HepG2 (cell line): ENCODE results near the gene PPM1M. TPM values are rescaled to one million over a fixed set of nuclear protein-coding genes. Genes with fewer than 3 reads are reported as not detected.
A peak's percentile ranks its signal among the peaks of the same experiment; 100 is the strongest.

Source experiments
- FOSL2 ChIP-seq: sonication (generic); formaldehyde crosslinking; IDR thresholded peaks from 2 replicates; pipeline ENCODE4 v1.4.0; 2020; ENCODE audit warnings: missing genetic modification reagents
- HES4 ChIP-seq: sonication (generic); formaldehyde crosslinking; IDR thresholded peaks from 2 replicates; pipeline ENCODE4 v1.9.0; 2021; ENCODE audit warnings: mild to moderate bottlenecking, missing genetic modification reagents, borderline replicate concordance
- HOXA3 ChIP-seq: sonication (generic); formaldehyde crosslinking; IDR thresholded peaks from 2 replicates; pipeline ENCODE4 v1.5.0; 2020; ENCODE audit warnings: missing genetic modification reagents
- MBD4 ChIP-seq: IDR thresholded peaks from 2 replicates; pipeline ENCODE4 v1.6.1; 2012; ENCODE audit warnings: low read length, inconsistent platforms, borderline replicate concordance
- MED8 ChIP-seq: sonication (generic); formaldehyde crosslinking; IDR thresholded peaks from 2 replicates; pipeline ENCODE4 v1.8.1; 2023; ENCODE audit warnings: mild to moderate bottlenecking, missing genetic modification reagents; ENCODE audit not compliant: insufficient replicate concordance
- MTA1 ChIP-seq: sonication (generic); formaldehyde crosslinking; IDR thresholded peaks from 2 replicates; pipeline ENCODE4 v1.4.0; 2020; ENCODE audit warnings: missing genetic modification reagents, mild to moderate bottlenecking, borderline replicate concordance
- MTA3 ChIP-seq: sonication (generic); formaldehyde crosslinking; IDR thresholded peaks from 2 replicates; pipeline ENCODE4 v1.4.0; 2020; ENCODE audit warnings: missing genetic modification reagents
- SNAPC2 ChIP-seq: sonication (generic); formaldehyde crosslinking; IDR thresholded peaks from 2 replicates; pipeline ENCODE4 v1.8.1; 2022; ENCODE audit warnings: mild to moderate bottlenecking, missing genetic modification reagents
- ZBTB42 ChIP-seq: sonication (generic); formaldehyde crosslinking; IDR thresholded peaks from 2 replicates; pipeline ENCODE4 v1.5.0; 2020; ENCODE audit warnings: mild to moderate bottlenecking, missing genetic modification reagents
- ZNF251 ChIP-seq: sonication (generic); formaldehyde crosslinking; IDR thresholded peaks from 2 replicates; pipeline ENCODE4 v1.9.0; 2021; ENCODE audit warnings: mild to moderate bottlenecking, missing genetic modification reagents
- ZNF552 ChIP-seq: sonication (generic); formaldehyde crosslinking; IDR thresholded peaks from 2 replicates; pipeline ENCODE4 v1.9.0; 2022; ENCODE audit warnings: missing genetic modification reagents, mild to moderate bottlenecking, borderline replicate concordance
- ZNF678 ChIP-seq: sonication (generic); formaldehyde crosslinking; IDR thresholded peaks from 2 replicates; pipeline ENCODE4 v1.4.0; 2020; ENCODE audit warnings: mild to moderate bottlenecking, missing genetic modification reagents
- ZNF709 ChIP-seq: sonication (generic); formaldehyde crosslinking; IDR thresholded peaks from 2 replicates; pipeline ENCODE4 v1.5.0; 2020; ENCODE audit warnings: mild to moderate bottlenecking, missing genetic modification reagents
- polyA plus RNA-seq, 8 experiments: library from polyadenylated mRNA; depleted of rRNA in 3 of 8; stranded (reverse) in 7 of 8; unstranded in 1 of 8; fragments of >200 nt; fragmentation: Illumina TruSeq in 4 of 8; extraction: Trizol in 4 of 8; gene quantifications; 2 replicates each; pipeline versions ENCODE4 v1.2.1 to v1.2.3, GENCODE V29; 2011 to 2016; ENCODE audit warnings: low read depth in 4 of 8, missing spikeins in 1 of 8, mixed read lengths in 1 of 8; ENCODE audit not compliant: insufficient read depth in 1 of 8
- total RNA-seq, 5 experiments: library from RNA; depleted of rRNA; stranded (reverse); fragments of >200 nt; fragmentation: Illumina TruSeq; extraction: Trizol; gene quantifications; 2 replicates each; pipeline ENCODE4 v1.2.3, GENCODE V29; 2016; ENCODE audit warnings: low read depth in 1 of 5
- TF ChIP-seq, protein P1 (sequence below): sonication (generic); formaldehyde crosslinking; IDR thresholded peaks from 2 replicates; pipeline ENCODE4 v1.8.0; 2022; ENCODE audit warnings: mild to moderate bottlenecking, missing genetic modification reagents, moderate library complexity
- TF ChIP-seq, protein P2 (sequence below): sonication (generic); formaldehyde crosslinking; IDR thresholded peaks from 2 replicates; pipeline ENCODE4 v1.5.1; 2020; ENCODE audit warnings: mild to moderate bottlenecking, moderate library complexity, missing genetic modification reagents
- TF ChIP-seq, protein P3 (sequence below): sonication (generic); formaldehyde crosslinking; IDR thresholded peaks from 2 replicates; pipeline ENCODE4 v1.5.1; 2020; ENCODE audit warnings: mild to moderate bottlenecking, missing genetic modification reagents
- TF ChIP-seq, protein P4 (sequence below): sonication (generic); formaldehyde crosslinking; IDR thresholded peaks from 2 replicates; pipeline ENCODE4 v1.4.0; 2020; ENCODE audit warnings: mild to moderate bottlenecking, missing genetic modification reagents
- TF ChIP-seq, protein P5 (sequence below): sonication (generic); formaldehyde crosslinking; IDR thresholded peaks from 2 replicates; pipeline ENCODE4 v1.8.0; 2023; ENCODE audit warnings: mild to moderate bottlenecking, missing genetic modification reagents

Gene PPM1M
- total and polyA plus RNA-seq, 2 of the 13 experiments (the other 11 are each of a cell fraction or from before 2014, with no cell fraction given): 2.5 to 5.9 TPM

DNA sequence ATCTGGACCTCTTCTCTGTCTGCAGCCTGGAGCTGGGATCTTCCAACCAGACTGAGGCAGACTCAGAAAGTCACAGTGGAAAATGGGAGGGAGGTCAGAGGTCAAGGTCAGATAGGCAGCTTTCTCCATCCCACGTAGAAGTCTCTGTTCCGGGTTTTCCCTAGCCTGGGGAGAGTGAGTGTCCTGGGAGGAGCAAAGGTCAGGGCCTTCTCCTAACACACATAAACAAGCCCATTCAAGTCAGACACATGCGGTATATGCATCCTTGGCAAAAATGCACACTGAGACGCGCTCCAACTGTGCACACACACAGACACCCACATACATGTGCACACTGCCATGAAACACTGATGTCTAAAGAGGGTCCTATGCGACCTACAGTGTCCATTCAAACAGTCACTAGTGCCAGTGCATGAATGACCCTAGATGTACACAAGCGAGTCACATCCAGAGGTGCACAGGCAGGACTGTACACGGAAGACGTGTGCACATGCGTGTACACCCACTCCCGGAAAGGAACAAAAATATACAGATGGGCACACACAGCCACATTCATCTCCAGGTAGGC is 7.3 kb upstream of the PPM1M start (continued):
- TF ChIP-seq MBD4 (no peak), MTA1 (no peak), HES4 (CRISPR knock-in tag) (no peak), ZNF678 (CRISPR knock-in tag) (no peak), HOXA3 (CRISPR knock-in tag) (peak; percentile 41; the same call in 1 of the 2 replicates), ZNF251 (CRISPR knock-in tag) (no peak), MED8 (no peak), ZNF552 (0 out of 2 replicates have a peak, but pooled peaks have one; percentile 25), FOSL2 (CRISPR knock-in tag) (peak; percentile 71), ZBTB42 (CRISPR knock-in tag) (0 out of 2 replicates have a peak, but pooled peaks have one; percentile 28), SNAPC2 (no peak), ZNF709 (CRISPR knock-in tag) (peak; percentile 47; the same call in 1 of the 2 replicates), MTA3 (CRISPR knock-in tag) (no peak)
- TF ChIP-seq, protein P1, sequence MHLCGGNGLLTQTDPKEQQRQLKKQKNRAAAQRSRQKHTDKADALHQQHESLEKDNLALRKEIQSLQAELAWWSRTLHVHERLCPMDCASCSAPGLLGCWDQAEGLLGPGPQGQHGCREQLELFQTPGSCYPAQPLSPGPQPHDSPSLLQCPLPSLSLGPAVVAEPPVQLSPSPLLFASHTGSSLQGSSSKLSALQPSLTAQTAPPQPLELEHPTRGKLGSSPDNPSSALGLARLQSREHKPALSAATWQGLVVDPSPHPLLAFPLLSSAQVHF (CRISPR knock-in tag): no peak
- TF ChIP-seq, protein P2, sequence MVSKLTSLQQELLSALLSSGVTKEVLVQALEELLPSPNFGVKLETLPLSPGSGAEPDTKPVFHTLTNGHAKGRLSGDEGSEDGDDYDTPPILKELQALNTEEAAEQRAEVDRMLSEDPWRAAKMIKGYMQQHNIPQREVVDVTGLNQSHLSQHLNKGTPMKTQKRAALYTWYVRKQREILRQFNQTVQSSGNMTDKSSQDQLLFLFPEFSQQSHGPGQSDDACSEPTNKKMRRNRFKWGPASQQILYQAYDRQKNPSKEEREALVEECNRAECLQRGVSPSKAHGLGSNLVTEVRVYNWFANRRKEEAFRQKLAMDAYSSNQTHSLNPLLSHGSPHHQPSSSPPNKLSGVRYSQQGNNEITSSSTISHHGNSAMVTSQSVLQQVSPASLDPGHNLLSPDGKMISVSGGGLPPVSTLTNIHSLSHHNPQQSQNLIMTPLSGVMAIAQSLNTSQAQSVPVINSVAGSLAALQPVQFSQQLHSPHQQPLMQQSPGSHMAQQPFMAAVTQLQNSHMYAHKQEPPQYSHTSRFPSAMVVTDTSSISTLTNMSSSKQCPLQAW: peak; percentile 62; the same call in 1 of the 2 replicates
- TF ChIP-seq, protein P3, sequence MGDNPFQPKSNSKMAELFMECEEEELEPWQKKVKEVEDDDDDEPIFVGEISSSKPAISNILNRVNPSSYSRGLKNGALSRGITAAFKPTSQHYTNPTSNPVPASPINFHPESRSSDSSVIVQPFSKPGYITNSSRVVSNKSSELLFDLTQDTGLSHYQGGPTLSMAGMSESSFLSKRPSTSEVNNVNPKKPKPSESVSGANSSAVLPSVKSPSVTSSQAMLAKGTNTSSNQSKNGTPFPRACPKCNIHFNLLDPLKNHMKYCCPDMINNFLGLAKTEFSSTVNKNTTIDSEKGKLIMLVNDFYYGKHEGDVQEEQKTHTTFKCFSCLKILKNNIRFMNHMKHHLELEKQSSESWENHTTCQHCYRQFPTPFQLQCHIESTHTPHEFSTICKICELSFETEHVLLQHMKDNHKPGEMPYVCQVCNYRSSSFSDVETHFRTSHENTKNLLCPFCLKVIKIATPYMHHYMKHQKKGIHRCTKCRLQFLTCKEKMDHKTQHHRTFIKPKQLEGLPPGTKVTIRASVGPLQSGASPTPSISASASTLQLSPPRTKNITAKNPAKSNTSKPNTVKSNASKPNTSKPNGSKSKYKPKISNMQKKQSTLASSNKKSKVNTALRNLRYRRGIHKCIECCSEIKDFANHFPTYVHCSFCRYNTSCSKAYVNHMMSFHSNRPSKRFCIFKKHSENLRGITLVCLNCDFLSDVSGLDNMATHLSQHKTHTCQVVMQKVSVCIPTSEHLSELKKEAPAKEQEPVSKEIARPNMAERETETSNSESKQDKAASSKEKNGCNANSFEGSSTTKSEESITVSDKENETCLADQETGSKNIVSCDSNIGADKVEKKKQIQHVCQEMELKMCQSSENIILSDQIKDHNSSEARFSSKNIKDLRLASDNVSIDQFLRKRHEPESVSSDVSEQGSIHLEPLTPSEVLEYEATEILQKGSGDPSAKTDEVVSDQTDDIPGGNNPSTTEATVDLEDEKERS (CRISPR knock-in tag): peak; percentile 73; the same call in 1 of the 2 replicates
- TF ChIP-seq, protein P4, sequence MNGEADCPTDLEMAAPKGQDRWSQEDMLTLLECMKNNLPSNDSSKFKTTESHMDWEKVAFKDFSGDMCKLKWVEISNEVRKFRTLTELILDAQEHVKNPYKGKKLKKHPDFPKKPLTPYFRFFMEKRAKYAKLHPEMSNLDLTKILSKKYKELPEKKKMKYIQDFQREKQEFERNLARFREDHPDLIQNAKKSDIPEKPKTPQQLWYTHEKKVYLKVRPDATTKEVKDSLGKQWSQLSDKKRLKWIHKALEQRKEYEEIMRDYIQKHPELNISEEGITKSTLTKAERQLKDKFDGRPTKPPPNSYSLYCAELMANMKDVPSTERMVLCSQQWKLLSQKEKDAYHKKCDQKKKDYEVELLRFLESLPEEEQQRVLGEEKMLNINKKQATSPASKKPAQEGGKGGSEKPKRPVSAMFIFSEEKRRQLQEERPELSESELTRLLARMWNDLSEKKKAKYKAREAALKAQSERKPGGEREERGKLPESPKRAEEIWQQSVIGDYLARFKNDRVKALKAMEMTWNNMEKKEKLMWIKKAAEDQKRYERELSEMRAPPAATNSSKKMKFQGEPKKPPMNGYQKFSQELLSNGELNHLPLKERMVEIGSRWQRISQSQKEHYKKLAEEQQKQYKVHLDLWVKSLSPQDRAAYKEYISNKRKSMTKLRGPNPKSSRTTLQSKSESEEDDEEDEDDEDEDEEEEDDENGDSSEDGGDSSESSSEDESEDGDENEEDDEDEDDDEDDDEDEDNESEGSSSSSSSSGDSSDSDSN (CRISPR knock-in tag): peak; percentile 29; the same call in 1 of the 2 replicates
- TF ChIP-seq, protein P5, sequence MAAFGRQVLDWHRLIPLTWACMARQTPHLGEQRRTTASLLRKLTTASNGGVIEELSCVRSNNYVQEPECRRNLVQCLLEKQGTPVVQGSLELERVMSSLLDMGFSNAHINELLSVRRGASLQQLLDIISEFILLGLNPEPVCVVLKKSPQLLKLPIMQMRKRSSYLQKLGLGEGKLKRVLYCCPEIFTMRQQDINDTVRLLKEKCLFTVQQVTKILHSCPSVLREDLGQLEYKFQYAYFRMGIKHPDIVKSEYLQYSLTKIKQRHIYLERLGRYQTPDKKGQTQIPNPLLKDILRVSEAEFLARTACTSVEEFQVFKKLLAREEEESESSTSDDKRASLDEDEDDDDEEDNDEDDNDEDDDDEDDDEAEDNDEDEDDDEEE (CRISPR knock-in tag): no peak
